ENCODE data around the gene CNTRL.

The CNTRL gene

DNA sequence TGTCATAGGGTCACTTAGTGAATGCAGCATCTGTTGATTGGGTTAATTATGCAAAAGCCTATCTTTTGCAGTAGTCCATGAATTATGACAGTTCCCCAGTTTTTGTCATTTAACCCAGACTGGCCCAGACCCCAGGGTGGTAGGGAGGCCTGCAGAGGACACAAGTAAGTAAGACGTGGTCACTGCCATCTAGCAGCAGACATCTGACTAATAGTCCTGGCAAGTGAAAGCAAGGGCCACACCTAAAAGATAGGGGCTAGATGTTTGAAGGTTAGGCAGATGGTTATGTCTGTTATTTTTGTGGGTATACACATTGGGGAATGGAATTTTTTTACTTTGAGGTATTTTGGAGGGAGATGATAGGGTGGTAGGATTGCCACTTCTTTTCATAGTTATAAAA lies 78.9 kb downstream of the CNTRL start:
- Histone ChIP-seq H3K36me3 (ENCODE audit: insufficient read depth, low read length) (peaks cover 85% of the 10 kb centered on the region), H3K79me2 (ENCODE audit: insufficient read depth, low read length) (no peaks in the 10 kb centered on the region), H3K9me2 (ENCODE audit: low read depth, low read length) (no peaks in the 10 kb centered on the region), H3K27me3 (ENCODE audit: insufficient read depth, low read length) (no peaks in the 10 kb centered on the region), H4K20me1 (ENCODE audit: insufficient read depth, low read length) (no peaks in the 10 kb centered on the region), H3F3A (ENCODE audit: insufficient read depth, low read length) (no peaks in the 10 kb centered on the region), H3K4me1 (ENCODE audit: insufficient read depth, low read length, severe bottlenecking) (peaks cover 79% of the 10 kb centered on the region), H3K9me3 (ENCODE audit: low read length) (no peaks in the 10 kb centered on the region), H2AFZ (ENCODE audit: low read length) (no peak overlapping the region), H3K4me3 (ENCODE audit: low read depth, low read length, poor library complexity, severe bottlenecking) (no peak overlapping the region), H3K27ac (ENCODE audit: low read depth, low read length, poor library complexity, severe bottlenecking) (peak overlapping the region; percentile 97), H3K4me2 (ENCODE audit: low read length) (no peak overlapping the region), H3K9ac (ENCODE audit: low read length) (no peak overlapping the region)
- TF ChIP-seq EZH2 (IDR thresholded peaks at IDR 0.05; ENCODE audit: borderline replicate concordance, low read length): no peak
- no peak for TF ChIP-seq CTCF (IDR thresholded peaks at IDR 0.05; ENCODE audit: low read length)

- TF ChIP-seq EZH2 (IDR thresholded peaks at IDR 0.05; ENCODE audit: borderline replicate concordance, low read length) (no peak), CTCF (IDR thresholded peaks at IDR 0.05; ENCODE audit: low read length) (no peak)
- peaks cover 3% of the 10 kb centered on the region; the same call in 1 of the 2 replicates for H3F3A ChIP-seq (ENCODE audit: insufficient read depth, low read length)
- H3K27me3 ChIP-seq (ENCODE audit: insufficient read depth, low read length): no peaks in the 10 kb centered on the region
- H3K36me3 ChIP-seq (ENCODE audit: insufficient read depth, low read length): peaks cover 84% of the 10 kb centered on the region
- no peaks in the 10 kb centered on the region for H3K9me2 ChIP-seq (ENCODE audit: low read depth, low read length)
- no peaks in the 10 kb centered on the region for H4K20me1 ChIP-seq (ENCODE audit: insufficient read depth, low read length)
- no peak overlapping the region for H3K4me2 ChIP-seq (ENCODE audit: low read length)
- H3K4me1 ChIP-seq (ENCODE audit: insufficient read depth, low read length, severe bottlenecking): peaks cover 90% of the 10 kb centered on the region
- H3K79me2 ChIP-seq (ENCODE audit: insufficient read depth, low read length): no peaks in the 10 kb centered on the region
- H3K27ac ChIP-seq (ENCODE audit: low read depth, low read length, poor library complexity, severe bottlenecking): peak overlapping the region; percentile 97
- H3K9me3 ChIP-seq (ENCODE audit: low read length): no peaks in the 10 kb centered on the region
- H2AFZ ChIP-seq (ENCODE audit: low read length): no peak overlapping the region
- H3K9ac ChIP-seq (ENCODE audit: low read length): no peak overlapping the region
- no peak overlapping the region for H3K4me3 ChIP-seq (ENCODE audit: low read depth, low read length, poor library complexity, severe bottlenecking)
These were observed 80.0 kb downstream of the CNTRL start for GRCh38 chr9:121154782-121155181.

DNA sequence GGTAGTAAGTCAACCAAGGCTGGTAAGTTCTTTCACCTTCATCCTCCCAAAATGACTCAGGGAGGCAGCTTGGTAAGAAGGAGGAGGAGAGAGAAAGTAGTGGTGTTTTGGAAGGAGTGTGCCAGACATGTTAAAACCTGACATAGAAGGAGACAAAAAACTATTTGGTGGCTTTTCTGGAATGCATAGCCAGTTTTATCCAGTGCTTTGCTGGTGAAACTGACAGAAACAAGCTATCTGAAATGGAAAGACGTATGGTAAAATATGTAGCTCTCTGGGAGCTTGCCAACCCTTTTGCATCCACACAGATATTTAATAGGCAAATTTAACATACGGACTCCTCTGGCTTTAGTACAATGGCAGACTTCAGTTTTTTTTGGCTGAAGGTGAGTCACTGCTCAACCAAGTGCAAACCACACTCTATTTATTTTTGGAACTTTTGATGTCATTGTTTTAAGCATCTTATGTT lies 81.5 kb downstream of the CNTRL start:
- peak overlapping the region; percentile 42 for H3K4me3 ChIP-seq (ENCODE audit: low read depth, low read length, poor library complexity, severe bottlenecking)
- no peaks in the 10 kb centered on the region for H3K9me2 ChIP-seq (ENCODE audit: low read depth, low read length)
- no peaks in the 10 kb centered on the region for H3K27me3 ChIP-seq (ENCODE audit: insufficient read depth, low read length)
- no peaks in the 10 kb centered on the region for H3K9me3 ChIP-seq (ENCODE audit: low read length)
- peak overlapping the region; percentile 33; the same call in 1 of the 2 replicates for H3K9ac ChIP-seq (ENCODE audit: low read length)
- no peak overlapping the region for H2AFZ ChIP-seq (ENCODE audit: low read length)
- no peaks in the 10 kb centered on the region for H4K20me1 ChIP-seq (ENCODE audit: insufficient read depth, low read length)
- TF ChIP-seq EZH2 (IDR thresholded peaks at IDR 0.05; ENCODE audit: borderline replicate concordance, low read length) (no peak), CTCF (IDR thresholded peaks at IDR 0.05; ENCODE audit: low read length) (no peak)
- H3K36me3 ChIP-seq (ENCODE audit: insufficient read depth, low read length): peaks cover 84% of the 10 kb centered on the region
- H3K27ac ChIP-seq (ENCODE audit: low read depth, low read length, poor library complexity, severe bottlenecking): peak overlapping the region; percentile 97
- peaks cover 92% of the 10 kb centered on the region for H3K4me1 ChIP-seq (ENCODE audit: insufficient read depth, low read length, severe bottlenecking)
- no peaks in the 10 kb centered on the region for H3K79me2 ChIP-seq (ENCODE audit: insufficient read depth, low read length)
- peak overlapping the region; percentile 70 for H3K4me2 ChIP-seq (ENCODE audit: low read length)
- peaks cover 6% of the 10 kb centered on the region; the same call in 1 of the 2 replicates for H3F3A ChIP-seq (ENCODE audit: insufficient read depth, low read length)

Measured in OCI-LY1 (cell line).